Activated CD4-positive, alpha-beta T cell treated with anti-CD3 and anti-CD28 coated beads for 36 hours (primary cell): ENCODE data around the gene FOXD4L6. TPM values are rescaled to one million over a fixed set of nuclear protein-coding genes. Genes with fewer than 3 reads are reported as not detected.

Experiments used
- total RNA-seq, 2 experiments: library from RNA; stranded (reverse); gene quantifications; one replicate each; pipeline ENCODE4 v1.2.3, GENCODE V29; 2021

The FOXD4L6 gene
- total RNA-seq, 2 experiments from 2014 or later, result not detected

Other genes starting within 250 kb of the FOXD4L6 start
- gene ZNG1F, start 60.6 kb upstream of the FOXD4L6 start, total RNA-seq, result 10 to 100 TPM in 1 of 2 experiments, 1 to 10 TPM in 1; 7.3 to 11.8 TPM